ENCODE data around the gene TYK2.
A peak's percentile ranks its signal among the peaks of the same experiment; 100 is the strongest.

Gene TYK2

GRCh38 chr19:10419646-10420443 lies 39.5 kb upstream of the TYK2 start (continued):
- no peak; the same call in 1 of the 2 replicates for TF ChIP-seq KLF10 (tag by site-specific recombination; IDR thresholded peaks at IDR 0.05)
- no peak for TF ChIP-seq ZNF549 (tag by site-specific recombination; IDR thresholded peaks at IDR 0.05)
- TF ChIP-seq ZNF626 (tag by site-specific recombination; IDR thresholded peaks at IDR 0.05) = no peak
- 0 out of 2 replicates have a peak, but pooled peaks have one; percentile 41 for TF ChIP-seq ZBTB8A (tag by site-specific recombination; IDR thresholded peaks at IDR 0.05)
- TF ChIP-seq ZNF621 (tag by site-specific recombination; IDR thresholded peaks at IDR 0.05) = no peak
- no peak for TF ChIP-seq ATF2 (tag by site-specific recombination; IDR thresholded peaks at IDR 0.05; ENCODE audit: low read depth)
- no peak for TF ChIP-seq ZNF214 (tag by site-specific recombination; IDR thresholded peaks at IDR 0.05; ENCODE audit: borderline replicate concordance)
- TF ChIP-seq ZNF561 (tag by site-specific recombination; IDR thresholded peaks at IDR 0.05; ENCODE audit: borderline replicate concordance) = peak; percentile 17; the same call in 1 of the 2 replicates
- TF ChIP-seq GLIS2 (tag by site-specific recombination; IDR thresholded peaks at IDR 0.05) = peak; percentile 2; the same call in 1 of the 2 replicates
- peak; percentile 88; the same call in 1 of the 2 replicates for TF ChIP-seq BCL11B (tag by site-specific recombination; IDR thresholded peaks at IDR 0.05; ENCODE audit: low read depth)
- TF ChIP-seq ZNF423 (tag by site-specific recombination; IDR thresholded peaks at IDR 0.05) = no peak
- TF ChIP-seq ZNF585B (tag by site-specific recombination; IDR thresholded peaks at IDR 0.05) = no peak
- no peak for TF ChIP-seq ZNF266 (tag by site-specific recombination; IDR thresholded peaks at IDR 0.05; ENCODE audit: low read depth)
- TF ChIP-seq ZNF274 (IDR thresholded peaks at IDR 0.05; ENCODE audit: low read length) = no peak
- no peak for TF ChIP-seq ZNF274 (tag by site-specific recombination; IDR thresholded peaks at IDR 0.05; ENCODE audit: borderline replicate concordance)
- peak; percentile 8; the same call in 1 of the 2 replicates for TF ChIP-seq ZNF10 (tag by site-specific recombination; IDR thresholded peaks at IDR 0.05)
- peak; percentile 60 for TF ChIP-seq ZNF341 (tag by site-specific recombination; IDR thresholded peaks at IDR 0.05; ENCODE audit: low read depth)
- no peak; the same call in none of the 2 replicates for TF ChIP-seq ZNF792 (tag by site-specific recombination; IDR thresholded peaks at IDR 0.05)
- TF ChIP-seq ZNF133 (tag by site-specific recombination; IDR thresholded peaks at IDR 0.05) = no peak; the same call in 1 of the 2 replicates
- TF ChIP-seq ZNF777 (tag by site-specific recombination; IDR thresholded peaks at IDR 0.05; ENCODE audit: borderline replicate concordance) = peak; percentile 92
- TF ChIP-seq ZNF449 (tag by site-specific recombination; IDR thresholded peaks at IDR 0.05) = peak; percentile 21; the same call in 1 of the 2 replicates
- no peak for TF ChIP-seq SALL2 (tag by site-specific recombination; IDR thresholded peaks at IDR 0.05; ENCODE audit: borderline replicate concordance)
- peak; percentile 92 for TF ChIP-seq ZNF692 (tag by site-specific recombination; IDR thresholded peaks at IDR 0.05)
- no peak for TF ChIP-seq ZNF404 (tag by site-specific recombination; IDR thresholded peaks at IDR 0.05)
- TF ChIP-seq REPIN1 (tag by site-specific recombination; IDR thresholded peaks at IDR 0.05; ENCODE audit: low read depth) = no peak
- TF ChIP-seq ZNF391 (tag by site-specific recombination; IDR thresholded peaks at IDR 0.05; ENCODE audit: borderline replicate concordance, low read depth) = peak; percentile 83; the same call in 1 of the 2 replicates
- no peak for TF ChIP-seq ZNF704 (tag by site-specific recombination; IDR thresholded peaks at IDR 0.05)
- TF ChIP-seq ZNF18 (tag by site-specific recombination; IDR thresholded peaks at IDR 0.05) = no peak; the same call in 1 of the 2 replicates
- no peak for TF ChIP-seq SCRT1 (tag by site-specific recombination; IDR thresholded peaks at IDR 0.05; ENCODE audit: borderline replicate concordance)
- TF ChIP-seq ZNF548 (tag by site-specific recombination; IDR thresholded peaks at IDR 0.05) = no peak
- peak; percentile 93 for TF ChIP-seq GLIS1 (tag by site-specific recombination; IDR thresholded peaks at IDR 0.05)
- peak; percentile 87; the same call in 1 of the 2 replicates for TF ChIP-seq ZFP69B (tag by site-specific recombination; IDR thresholded peaks at IDR 0.05)
- TF ChIP-seq ZBTB21 (tag by site-specific recombination; IDR thresholded peaks at IDR 0.05) = peak; percentile 58; the same call in 1 of the 2 replicates

Measured in HEK293 (cell line).